ENCODE measurements around the gene SLC25A21.

Gene SLC25A21

DNA sequence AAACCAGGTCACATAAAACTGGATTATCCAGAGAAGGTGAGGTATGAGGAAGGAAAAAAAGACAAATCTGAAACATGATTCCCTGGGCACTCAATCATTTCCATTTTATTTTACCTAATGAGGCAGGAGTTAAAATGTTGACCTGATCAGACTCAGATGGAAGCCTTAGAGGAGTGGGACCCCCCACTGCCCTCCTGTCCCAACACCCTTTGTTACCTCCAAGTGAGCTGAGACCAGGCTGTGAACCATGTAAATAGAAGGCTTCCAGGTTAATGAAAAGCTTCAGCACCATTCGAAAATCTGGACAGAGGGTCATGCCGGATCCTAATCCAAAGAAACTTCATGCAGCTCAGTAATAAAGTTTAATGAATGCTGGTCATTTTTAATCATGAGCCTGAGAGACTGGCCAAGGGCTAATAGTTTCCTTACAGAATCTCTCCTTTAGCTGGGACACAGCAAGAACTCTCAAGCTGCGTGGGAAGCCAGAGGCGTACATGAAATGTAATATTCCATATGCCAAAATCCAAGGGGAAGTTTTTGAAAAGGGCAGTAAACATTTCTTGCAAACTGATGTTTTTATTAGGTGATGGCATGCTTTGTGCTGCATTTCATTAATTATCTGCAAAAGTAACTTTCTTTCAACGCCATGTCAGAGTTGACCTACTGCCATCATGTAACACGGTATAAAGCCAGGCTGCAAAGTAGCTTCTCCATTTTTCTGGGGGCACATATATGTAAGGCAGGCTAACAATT lies 327.8 kb downstream of the SLC25A21 start:
- no peak overlapping the region for H4K12ac ChIP-seq (ENCODE audit: low read depth, low read length)

DNA sequence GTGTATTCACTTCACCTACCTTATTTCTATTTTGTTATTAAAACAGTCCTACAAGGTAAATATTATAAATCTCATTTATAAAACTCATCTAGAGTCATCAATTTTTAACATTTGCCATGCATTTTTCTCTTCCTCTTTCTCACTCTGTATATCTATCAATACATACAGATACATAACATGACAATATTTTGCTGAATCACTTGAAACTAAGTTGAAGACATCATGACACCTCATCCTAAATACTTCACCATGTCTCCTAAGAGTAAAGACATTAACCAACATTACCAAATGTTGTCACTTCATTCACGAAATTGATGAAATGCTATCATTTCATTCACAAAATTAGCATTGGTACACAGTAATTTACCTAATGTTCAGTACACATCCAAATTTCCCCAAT lies 329.0 kb downstream of the SLC25A21 start:
- no peaks in the 10 kb centered on the region for H3K79me2 ChIP-seq (ENCODE audit: control insufficient read depth, insufficient read depth, low read length, poor library complexity)
- no peaks in the 10 kb centered on the region for H3K27me3 ChIP-seq (ENCODE audit: insufficient read depth, low read length)
- H3K4me2 ChIP-seq (ENCODE audit: low read length), result no peak overlapping the region
- H3K18ac ChIP-seq (ENCODE audit: low read length), result no peak overlapping the region
- H3K4me3 ChIP-seq (ENCODE audit: low read depth, low read length), result no peak overlapping the region
- H3K36me3 ChIP-seq (ENCODE audit: control insufficient read depth in 1 of 2, insufficient read depth in 2 of 2, low read length in 2 of 2), result no peaks in the 10 kb centered on the region
- no peak overlapping the region for H3K14ac ChIP-seq (ENCODE audit: low read length)
- no CpG with 5 or more reads among the region's 1 CpG for WGBS (ENCODE audit: extremely low coverage, insufficient coverage, insufficient read length)
- no peak overlapping the region for H4K91ac ChIP-seq (ENCODE audit: low read depth, low read length)
- no peaks in the 10 kb centered on the region for H3K9me3 ChIP-seq (ENCODE audit: insufficient read depth, low read depth, low read length)
- H3K9ac ChIP-seq (ENCODE audit: low read length), result no peak overlapping the region
- H2AK5ac ChIP-seq (ENCODE audit: low read length), result no peak overlapping the region
- no peak overlapping the region for H2AFZ ChIP-seq (ENCODE audit: insufficient read depth, low read length, poor library complexity)
- no peak overlapping the region for H2BK12ac ChIP-seq (ENCODE audit: low read length)
- H3K23ac ChIP-seq (ENCODE audit: low read length), result no peak overlapping the region
- no peak overlapping the region for H2BK120ac ChIP-seq (ENCODE audit: insufficient read depth, low read length, poor library complexity)
- no peak overlapping the region for H2BK5ac ChIP-seq (ENCODE audit: low read depth, low read length, poor library complexity)
- H3K27ac ChIP-seq (ENCODE audit: low read depth, low read length), result no peak overlapping the region
- peaks cover 0 to 2% of the 10 kb centered on the region in 2 experiments for H3K4me1 ChIP-seq (ENCODE audit: control insufficient read depth in 1 of 2, insufficient read depth in 2 of 2, low read length in 2 of 2)
- DNase-seq, result no peak
- no peaks in the 10 kb centered on the region for H3K79me1 ChIP-seq (ENCODE audit: low read length)
- no peak overlapping the region for H4K8ac ChIP-seq (ENCODE audit: low read depth, low read length)
- no peak overlapping the region for H3K4ac ChIP-seq (ENCODE audit: low read depth, low read length)
- H4K12ac ChIP-seq (ENCODE audit: low read depth, low read length), result no peak overlapping the region

More for the DNA sequence above, 327.8 kb downstream of the SLC25A21 start:
- WGBS (ENCODE audit: extremely low coverage, insufficient coverage, insufficient read length), result no CpG with 5 or more reads among the region's 6 CpGs
- Histone ChIP-seq H2AK5ac (ENCODE audit: low read length) (no peak overlapping the region), H3K27ac (ENCODE audit: low read depth, low read length) (no peak overlapping the region), H3K4me3 (ENCODE audit: low read depth, low read length) (no peak overlapping the region), H4K8ac (ENCODE audit: low read depth, low read length) (no peak overlapping the region), H3K9me3 (ENCODE audit: insufficient read depth, low read depth, low read length) (no peaks in the 10 kb centered on the region), H3K4me1 (ENCODE audit: control insufficient read depth in 1 of 2, insufficient read depth in 2 of 2, low read length in 2 of 2) (peaks cover 0 to 2% of the 10 kb centered on the region in 2 experiments), H2AFZ (ENCODE audit: insufficient read depth, low read length, poor library complexity) (no peak overlapping the region), H2BK12ac (ENCODE audit: low read length) (no peak overlapping the region), H2BK120ac (ENCODE audit: insufficient read depth, low read length, poor library complexity) (no peak overlapping the region), H3K4ac (ENCODE audit: low read depth, low read length) (no peak overlapping the region), H3K79me2 (ENCODE audit: control insufficient read depth, insufficient read depth, low read length, poor library complexity) (no peaks in the 10 kb centered on the region), H3K18ac (ENCODE audit: low read length) (no peak overlapping the region), H3K14ac (ENCODE audit: low read length) (no peak overlapping the region), H3K9ac (ENCODE audit: low read length) (no peak overlapping the region), H4K91ac (ENCODE audit: low read depth, low read length) (no peak overlapping the region), H3K36me3 (ENCODE audit: control insufficient read depth in 1 of 2, insufficient read depth in 2 of 2, low read length in 2 of 2) (no peaks in the 10 kb centered on the region), H3K4me2 (ENCODE audit: low read length) (no peak overlapping the region), H3K27me3 (ENCODE audit: insufficient read depth, low read length) (no peaks in the 10 kb centered on the region), H2BK5ac (ENCODE audit: low read depth, low read length, poor library complexity) (no peak overlapping the region), H3K79me1 (ENCODE audit: low read length) (no peaks in the 10 kb centered on the region), H3K23ac (ENCODE audit: low read length) (no peak overlapping the region)
- DNase-seq, result no peak

DNA sequence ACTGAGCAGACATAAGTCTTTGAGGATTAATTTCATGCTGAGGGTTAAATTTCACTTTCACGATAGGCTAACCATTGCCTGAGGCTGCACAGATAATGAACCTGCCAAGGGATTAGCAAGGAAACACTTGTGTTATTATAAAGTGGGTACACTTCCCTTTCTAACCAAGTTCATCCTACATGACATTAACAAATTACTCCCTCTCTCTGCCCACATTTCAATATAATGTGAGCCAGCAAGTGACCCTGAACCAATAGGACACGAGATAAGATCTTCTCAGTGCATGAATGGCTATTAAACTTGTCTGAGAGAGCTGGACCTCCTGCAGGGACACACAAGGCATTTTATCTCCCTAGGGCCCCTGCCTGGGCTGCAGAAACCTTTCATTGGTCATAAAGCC lies 337.3 kb downstream of the SLC25A21 start:
- H3K4me2 ChIP-seq (ENCODE audit: low read length), result no peak overlapping the region
- H4K12ac ChIP-seq (ENCODE audit: low read depth, low read length), result no peak overlapping the region
- no peak overlapping the region for H4K8ac ChIP-seq (ENCODE audit: low read depth, low read length)
- no peak overlapping the region for H2AFZ ChIP-seq (ENCODE audit: insufficient read depth, low read length, poor library complexity)
- H3K27me3 ChIP-seq (ENCODE audit: insufficient read depth, low read length), result no peaks in the 10 kb centered on the region
- no peaks in the 10 kb centered on the region for H3K79me2 ChIP-seq (ENCODE audit: control insufficient read depth, insufficient read depth, low read length, poor library complexity)
- H2BK5ac ChIP-seq (ENCODE audit: low read depth, low read length, poor library complexity), result no peak overlapping the region
- WGBS (ENCODE audit: extremely low coverage, insufficient coverage, insufficient read length), result no CpG with 5 or more reads among the region's 2 CpGs
- no peak overlapping the region for H2BK120ac ChIP-seq (ENCODE audit: insufficient read depth, low read length, poor library complexity)
- no peak overlapping the region for H3K4ac ChIP-seq (ENCODE audit: low read depth, low read length)
- no peak overlapping the region for H2BK12ac ChIP-seq (ENCODE audit: low read length)
- H3K14ac ChIP-seq (ENCODE audit: low read length), result no peak overlapping the region
- H2AK5ac ChIP-seq (ENCODE audit: low read length), result no peak overlapping the region
- H3K4me3 ChIP-seq (ENCODE audit: low read depth, low read length), result no peak overlapping the region
- H3K9ac ChIP-seq (ENCODE audit: low read length), result no peak overlapping the region
- DNase-seq, result no peak
- H4K91ac ChIP-seq (ENCODE audit: low read depth, low read length), result no peak overlapping the region
- H3K36me3 ChIP-seq (ENCODE audit: control insufficient read depth in 1 of 2, insufficient read depth in 2 of 2, low read length in 2 of 2), result no peaks in the 10 kb centered on the region
- no peak overlapping the region for H3K23ac ChIP-seq (ENCODE audit: low read length)
- H3K4me1 ChIP-seq (ENCODE audit: control insufficient read depth in 1 of 2, insufficient read depth in 2 of 2, low read length in 2 of 2), result no peaks in the 10 kb centered on the region
- no peaks in the 10 kb centered on the region for H3K79me1 ChIP-seq (ENCODE audit: low read length)
- H3K18ac ChIP-seq (ENCODE audit: low read length), result no peak overlapping the region
- no peak overlapping the region for H3K27ac ChIP-seq (ENCODE audit: low read depth, low read length)
- no peaks in the 10 kb centered on the region for H3K9me3 ChIP-seq (ENCODE audit: insufficient read depth, low read depth, low read length)

DNA sequence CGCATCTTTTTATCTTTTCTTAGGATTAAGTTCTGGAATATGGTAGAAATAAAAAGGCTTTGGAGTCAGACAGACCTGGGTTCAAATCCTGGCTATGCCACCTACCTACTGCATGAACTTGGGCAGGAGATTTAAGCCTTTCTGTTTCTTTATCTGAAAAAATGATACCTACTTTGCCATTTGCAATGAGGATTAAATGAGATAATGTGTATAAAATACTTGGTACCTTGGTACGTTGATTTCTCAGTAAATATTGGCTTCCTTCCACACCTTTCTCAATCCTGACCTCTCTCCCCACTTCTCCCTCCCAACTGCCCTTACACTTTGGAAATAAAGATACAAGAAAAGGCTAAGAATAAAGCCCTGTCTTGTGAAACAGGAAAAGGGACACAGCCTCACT lies 338.1 kb downstream of the SLC25A21 start:
- no peaks in the 10 kb centered on the region for H3K27me3 ChIP-seq (ENCODE audit: insufficient read depth, low read length)
- no peak overlapping the region for H2AK5ac ChIP-seq (ENCODE audit: low read length)
- no peak overlapping the region for H2BK12ac ChIP-seq (ENCODE audit: low read length)
- no peak overlapping the region for H3K4ac ChIP-seq (ENCODE audit: low read depth, low read length)
- no peak overlapping the region for H3K27ac ChIP-seq (ENCODE audit: low read depth, low read length)
- H4K12ac ChIP-seq (ENCODE audit: low read depth, low read length), result no peak overlapping the region
- H3K4me1 ChIP-seq (ENCODE audit: control insufficient read depth in 1 of 2, insufficient read depth in 2 of 2, low read length in 2 of 2), result no peaks in the 10 kb centered on the region
- DNase-seq, result no peak
- no peak overlapping the region for H3K4me2 ChIP-seq (ENCODE audit: low read length)
- no peak overlapping the region for H3K23ac ChIP-seq (ENCODE audit: low read length)
- no peak overlapping the region for H3K18ac ChIP-seq (ENCODE audit: low read length)
- H2BK120ac ChIP-seq (ENCODE audit: insufficient read depth, low read length, poor library complexity), result no peak overlapping the region
- H3K79me1 ChIP-seq (ENCODE audit: low read length), result no peaks in the 10 kb centered on the region
- no peak overlapping the region for H4K8ac ChIP-seq (ENCODE audit: low read depth, low read length)
- H2AFZ ChIP-seq (ENCODE audit: insufficient read depth, low read length, poor library complexity), result no peak overlapping the region
- no peaks in the 10 kb centered on the region for H3K36me3 ChIP-seq (ENCODE audit: control insufficient read depth in 1 of 2, insufficient read depth in 2 of 2, low read length in 2 of 2)
- no peak overlapping the region for H3K9ac ChIP-seq (ENCODE audit: low read length)
- H2BK5ac ChIP-seq (ENCODE audit: low read depth, low read length, poor library complexity), result no peak overlapping the region
- no peak overlapping the region for H3K4me3 ChIP-seq (ENCODE audit: low read depth, low read length)
- H3K79me2 ChIP-seq (ENCODE audit: control insufficient read depth, insufficient read depth, low read length, poor library complexity), result no peaks in the 10 kb centered on the region
- H3K14ac ChIP-seq (ENCODE audit: low read length), result no peak overlapping the region
- no peak overlapping the region for H4K91ac ChIP-seq (ENCODE audit: low read depth, low read length)
- no peaks in the 10 kb centered on the region for H3K9me3 ChIP-seq (ENCODE audit: insufficient read depth, low read depth, low read length)
- no CpG with 5 or more reads among the region's 2 CpGs for WGBS (ENCODE audit: extremely low coverage, insufficient coverage, insufficient read length)
